Neural progenitor cell (in vitro differentiated cells): ENCODE results near the gene MCUB.

ENCODE experiments used
- CTCF ChIP-seq: fragments of 200-600 bp; sonication (generic); IDR thresholded peaks from 2 replicates; pipeline ENCODE4 v1.5.1; 2017; ENCODE audit warnings: antibody characterized with exemption, mild to moderate bottlenecking
- EZH2 ChIP-seq: fragments of 200-600 bp; sonication (generic); IDR thresholded peaks from 2 replicates; pipeline ENCODE4 v1.6.1; 2017; ENCODE audit warnings: antibody characterized with exemption, mild to moderate bottlenecking, moderate library complexity
- EZH2phosphoT487 ChIP-seq: fragments of 200-600 bp; sonication (generic); IDR thresholded peaks from 2 replicates; pipeline ENCODE4 v1.6.1; 2017; ENCODE audit warnings: antibody characterized with exemption

GRCh38 chr4:109576462-109576861, 16.4 kb downstream of the MCUB start:
- TF ChIP-seq EZH2 (no peak), CTCF (no peak), EZH2phosphoT487 (no peak)
